Measurements from ENCODE around the gene PCIF1. TPM values are rescaled to one million over a fixed set of nuclear protein-coding genes. Genes with fewer than 3 reads are reported as not detected.

The PCIF1 gene
- total RNA-seq (26.8 and 41.2 TPM in 2 replicates), polyA plus RNA-seq (43.8 and 65.7 TPM in 2 replicates)

DNA sequence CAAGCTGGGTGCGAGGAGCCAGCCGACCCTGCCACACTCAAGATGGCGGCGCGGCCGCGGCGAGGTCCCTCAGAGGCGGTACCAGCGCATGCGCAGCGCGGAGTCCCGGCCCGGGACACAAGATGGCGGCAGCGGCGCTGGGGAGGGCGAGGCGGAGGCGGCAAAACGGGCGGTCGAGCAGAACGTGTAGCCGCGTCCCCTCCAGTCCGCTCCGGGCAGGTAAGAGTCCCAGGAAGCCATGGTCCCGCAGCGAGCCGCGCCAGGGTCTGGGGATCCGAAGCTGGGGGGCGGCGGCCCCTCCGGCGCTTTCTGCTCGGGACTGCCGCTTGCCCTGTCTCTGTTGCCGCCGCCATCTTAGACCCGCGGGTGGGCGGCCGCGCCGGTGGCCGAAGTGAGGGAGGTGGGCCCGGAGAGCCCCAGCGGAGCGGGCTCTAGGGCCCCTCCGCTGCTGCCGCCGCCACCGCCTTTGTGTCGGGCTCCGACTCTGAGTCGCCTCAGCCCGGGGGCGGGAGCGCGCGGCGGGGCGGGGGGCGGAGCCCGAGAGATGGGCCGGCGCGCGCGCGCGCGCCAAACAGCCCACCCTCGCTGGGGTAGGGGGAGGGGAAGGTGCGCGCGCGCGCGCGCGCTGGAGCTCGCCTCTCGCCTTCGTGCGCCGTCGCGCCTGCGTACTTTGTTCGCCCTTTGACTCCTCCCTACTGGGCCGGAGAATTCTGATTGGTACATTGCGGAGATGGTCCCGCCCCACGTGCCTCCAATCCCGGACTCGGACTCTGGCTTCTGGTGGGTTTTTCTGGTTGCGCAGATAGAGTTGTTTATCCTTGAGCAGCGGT, at the start of gene PCIF1:
TSS of gene PCIF1 (plus strand) at position 98 of the 830 bp plus-strand sequence. CDS start 4,317 bp downstream, outside the sequence.
- peak; percentile 98 to 99 for DNase-seq (ENCODE audit: low read depth in 1 of 2, low spot score in 1 of 2)
- TF ChIP-seq, protein P1, sequence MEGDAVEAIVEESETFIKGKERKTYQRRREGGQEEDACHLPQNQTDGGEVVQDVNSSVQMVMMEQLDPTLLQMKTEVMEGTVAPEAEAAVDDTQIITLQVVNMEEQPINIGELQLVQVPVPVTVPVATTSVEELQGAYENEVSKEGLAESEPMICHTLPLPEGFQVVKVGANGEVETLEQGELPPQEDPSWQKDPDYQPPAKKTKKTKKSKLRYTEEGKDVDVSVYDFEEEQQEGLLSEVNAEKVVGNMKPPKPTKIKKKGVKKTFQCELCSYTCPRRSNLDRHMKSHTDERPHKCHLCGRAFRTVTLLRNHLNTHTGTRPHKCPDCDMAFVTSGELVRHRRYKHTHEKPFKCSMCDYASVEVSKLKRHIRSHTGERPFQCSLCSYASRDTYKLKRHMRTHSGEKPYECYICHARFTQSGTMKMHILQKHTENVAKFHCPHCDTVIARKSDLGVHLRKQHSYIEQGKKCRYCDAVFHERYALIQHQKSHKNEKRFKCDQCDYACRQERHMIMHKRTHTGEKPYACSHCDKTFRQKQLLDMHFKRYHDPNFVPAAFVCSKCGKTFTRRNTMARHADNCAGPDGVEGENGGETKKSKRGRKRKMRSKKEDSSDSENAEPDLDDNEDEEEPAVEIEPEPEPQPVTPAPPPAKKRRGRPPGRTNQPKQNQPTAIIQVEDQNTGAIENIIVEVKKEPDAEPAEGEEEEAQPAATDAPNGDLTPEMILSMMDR (IDR thresholded peaks at IDR 0.05; ENCODE audit: low read depth, low read length), result no peak
- Histone ChIP-seq H3K27ac (peak within 1 kb of the TSS; percentile 99), H3K27me3 (no peaks in the 10 kb centered on the region), H3K36me3 (peaks cover 16% of the 10 kb centered on the region), H3K9me3 (ENCODE audit: low read depth) (no peaks in the 10 kb centered on the region), H3K4me1 (ENCODE audit: low read depth) (peaks cover 4% of the 10 kb centered on the region), H3K4me3 (peak within 1 kb of the TSS; percentile 68)

DNA sequence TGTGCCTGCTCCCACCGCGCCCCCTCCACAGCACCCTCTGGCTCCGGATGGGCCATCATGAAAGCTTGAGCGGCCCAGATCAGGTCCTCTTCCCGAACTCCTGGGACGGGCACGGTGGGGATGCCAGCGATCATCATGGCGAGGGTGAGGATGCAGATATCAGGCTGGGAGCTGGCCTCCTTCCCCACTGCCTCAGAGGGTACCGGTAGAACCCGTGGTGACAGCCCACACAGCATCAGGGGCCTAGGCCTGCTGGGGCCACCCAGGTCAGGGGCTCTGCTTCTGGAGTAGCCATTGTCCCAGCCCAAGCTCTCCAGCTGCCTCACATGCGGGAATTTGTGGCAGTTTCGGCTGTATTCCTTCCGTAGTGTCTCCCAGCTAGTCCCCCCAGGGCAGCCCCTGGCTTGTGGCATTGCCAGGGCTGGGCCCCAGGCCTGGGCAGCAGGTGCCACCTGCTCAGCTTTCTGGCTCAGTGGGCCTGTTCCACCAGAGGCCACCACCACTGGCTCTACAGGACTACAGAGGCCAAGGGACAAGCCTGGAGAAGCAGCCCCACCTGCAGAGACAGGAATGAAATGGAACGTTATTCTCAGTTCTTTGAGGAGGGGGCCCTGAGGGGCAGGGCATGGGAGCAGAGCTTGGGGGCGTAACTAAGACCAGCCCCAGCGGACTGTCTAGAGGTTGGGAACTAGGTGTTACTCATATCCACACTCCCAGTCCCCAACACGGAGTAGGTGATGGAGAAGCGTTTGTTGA, 47.7 kb upstream of the PCIF1 start:
- H3K27me3 ChIP-seq, result no peaks in the 10 kb centered on the region
- H3K36me3 ChIP-seq, result peaks cover 12% of the 10 kb centered on the region
- H3K27ac ChIP-seq, result no peak overlapping the region
- H3K4me1 ChIP-seq (ENCODE audit: low read depth), result peaks cover 9% of the 10 kb centered on the region
- no peak overlapping the region for H3K4me3 ChIP-seq
- DNase-seq (ENCODE audit: low read depth in 1 of 2, low spot score in 1 of 2), result no peak
- H3K9me3 ChIP-seq (ENCODE audit: low read depth), result no peaks in the 10 kb centered on the region
- TF ChIP-seq, protein P1 (IDR thresholded peaks at IDR 0.05; ENCODE audit: low read depth, low read length), result no peak

DNA sequence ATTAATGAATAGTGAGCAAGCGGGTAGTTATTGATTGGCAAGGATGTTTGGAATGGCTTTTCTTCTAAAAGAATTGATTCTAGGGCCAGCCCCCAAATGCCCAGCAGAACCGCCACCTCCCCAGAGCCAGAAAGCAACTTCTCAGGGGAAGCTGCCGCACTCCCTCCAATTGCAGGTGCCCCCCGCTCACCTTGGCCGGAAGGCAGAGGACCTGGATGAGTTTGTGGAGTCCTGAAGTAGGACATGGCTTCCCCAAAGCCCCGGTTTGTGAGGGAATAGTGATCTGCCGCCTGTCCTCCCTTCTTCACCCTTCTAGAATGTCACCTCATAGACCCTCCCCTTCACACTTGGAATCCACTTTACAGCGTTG, 47.2 kb upstream of the PCIF1 start, which contains the start of gene SPATA25:
TSS of gene SPATA25 (minus strand) at position 277 of the 370 bp plus-strand sequence. CDS start at position 245, 32 bp downstream.
- H3K27me3 ChIP-seq, result no peaks in the 10 kb centered on the region
- peaks cover 9% of the 10 kb centered on the region for H3K4me1 ChIP-seq (ENCODE audit: low read depth)
- H3K27ac ChIP-seq, result no peak within 1 kb of the TSS
- TF ChIP-seq, protein P1 (IDR thresholded peaks at IDR 0.05; ENCODE audit: low read depth, low read length), result no peak
- no peak within 1 kb of the TSS for H3K4me3 ChIP-seq
- H3K9me3 ChIP-seq (ENCODE audit: low read depth), result no peaks in the 10 kb centered on the region
- H3K36me3 ChIP-seq, result peaks cover 12% of the 10 kb centered on the region
- DNase-seq (ENCODE audit: low read depth in 1 of 2, low spot score in 1 of 2), result no peak

DNA sequence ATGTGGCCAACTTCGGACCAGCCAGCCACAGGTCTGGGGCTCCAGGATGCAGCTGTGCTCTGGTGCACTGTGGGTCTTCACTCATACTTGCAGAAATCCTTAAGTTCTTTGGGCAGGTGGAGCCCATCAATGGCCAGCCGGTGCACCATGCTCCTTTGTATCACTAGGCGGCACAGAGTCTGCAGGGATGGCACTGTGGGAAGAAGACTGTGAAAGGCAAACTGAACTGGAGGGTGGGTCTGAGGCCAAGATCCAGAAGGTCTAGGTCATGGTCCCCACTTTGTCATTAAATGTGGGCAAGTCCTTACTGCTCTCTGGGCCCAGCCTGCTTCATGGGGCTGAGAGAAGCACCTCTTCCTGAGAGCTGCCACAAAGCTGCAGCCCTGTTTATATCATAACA, 45.8 kb upstream of the PCIF1 start:
- Histone ChIP-seq H3K36me3 (peaks cover 9% of the 10 kb centered on the region), H3K4me3 (no peak overlapping the region), H3K4me1 (ENCODE audit: low read depth) (peaks cover 9% of the 10 kb centered on the region), H3K9me3 (ENCODE audit: low read depth) (no peaks in the 10 kb centered on the region), H3K27ac (no peak overlapping the region), H3K27me3 (no peaks in the 10 kb centered on the region)
- DNase-seq (ENCODE audit: low read depth in 1 of 2, low spot score in 1 of 2), result no peak
- TF ChIP-seq, protein P1 (IDR thresholded peaks at IDR 0.05; ENCODE audit: low read depth, low read length), result no peak

DNA sequence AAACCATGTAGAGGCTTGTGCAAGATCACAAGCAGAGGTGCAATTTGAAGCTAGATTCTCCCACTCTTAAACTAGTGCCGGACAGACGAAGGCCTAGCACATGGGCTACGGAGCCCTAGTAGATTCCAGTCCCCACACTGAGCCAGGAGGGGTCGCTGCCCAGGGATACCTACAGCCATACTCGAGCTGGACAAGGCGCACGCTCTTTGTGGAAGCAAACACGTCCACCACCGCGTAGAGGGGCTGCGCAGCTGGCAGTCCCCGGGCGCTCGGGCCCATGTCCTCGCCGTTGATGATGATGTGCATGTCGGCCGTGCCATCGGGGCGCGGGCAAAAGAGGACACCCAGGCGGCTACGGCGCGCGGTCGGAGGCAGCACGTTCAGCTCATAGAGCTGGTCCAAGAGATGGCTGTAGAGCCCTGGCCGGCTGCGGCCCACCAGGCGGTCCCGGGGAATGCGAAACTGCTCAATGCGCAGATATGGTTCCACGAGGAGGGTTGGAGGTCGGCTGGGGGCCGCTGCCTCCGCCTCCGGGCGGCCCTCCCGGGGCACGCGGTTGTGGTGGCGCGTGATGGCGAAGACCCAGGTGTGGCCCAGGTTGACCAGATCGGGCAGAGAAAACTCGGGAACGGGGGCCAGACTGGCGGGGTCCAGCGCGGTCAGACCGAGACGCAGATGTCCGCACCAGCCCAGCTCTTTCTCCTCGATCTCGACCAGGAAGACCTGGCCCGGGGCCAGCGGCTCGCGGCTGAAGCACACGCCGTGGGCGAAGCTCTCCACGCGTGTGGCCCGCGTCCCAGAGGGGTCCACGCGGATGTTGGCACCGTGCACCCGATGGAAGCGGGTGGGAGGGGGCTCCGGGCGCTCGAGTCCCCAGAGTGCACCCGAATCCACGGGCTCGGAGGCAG, 44.2 kb upstream of the PCIF1 start:
- H3K4me3 ChIP-seq, result peak overlapping the region; percentile 71
- no peaks in the 10 kb centered on the region for H3K9me3 ChIP-seq (ENCODE audit: low read depth)
- TF ChIP-seq, protein P1 (IDR thresholded peaks at IDR 0.05; ENCODE audit: low read depth, low read length), result peak; percentile 78
- H3K27me3 ChIP-seq, result no peaks in the 10 kb centered on the region
- peak; percentile 91 to 92 for DNase-seq (ENCODE audit: low read depth in 1 of 2, low spot score in 1 of 2)
- peak overlapping the region; percentile 95 for H3K27ac ChIP-seq
- H3K4me1 ChIP-seq (ENCODE audit: low read depth), result peaks cover 9% of the 10 kb centered on the region
- peaks cover 24% of the 10 kb centered on the region for H3K36me3 ChIP-seq

Measured in cardiac muscle cell (in vitro differentiated cells and primary cell).